Vagina (tissue), 2 donors: ENCODE measurements around the gene IL16. TPM values are rescaled to one million over a fixed set of nuclear protein-coding genes. Genes with fewer than 3 reads are reported as not detected.

Experiments used
- DNase-seq, 2 donors: peaks; one replicate each; pipeline ENCODE4 v3.0.0-alpha.2; 2017; ENCODE audit errors: extremely low spot score in 2 of 2
- H3K27ac ChIP-seq: fragments of 200-600 bp; sonication (generic); one replicate; pipeline ENCODE4 v1.5.1; 2019
- H3K27me3 ChIP-seq: fragments of 200-600 bp; sonication (generic); one replicate; pipeline ENCODE4 v1.5.1; 2019
- H3K36me3 ChIP-seq, 2 donors: fragments of 200-600 bp; sonication (generic); one replicate each; pipeline ENCODE4 v1.5.1; 2017 to 2019
- H3K4me1 ChIP-seq: fragments of 200-600 bp; sonication (generic); one replicate; pipeline ENCODE4 v1.5.1; 2019
- H3K4me3 ChIP-seq, 2 donors: fragments of 200-600 bp; sonication (generic); 1 replicate in 1 of 2; 2 replicates in 1 of 2; pipeline ENCODE4 v1.5.1; 2016 to 2019
- H3K9me3 ChIP-seq: fragments of 200-600 bp; sonication (generic); one replicate; pipeline ENCODE4 v1.5.1; 2019
- CTCF ChIP-seq, 3 experiments: fragments of 450-650 bp in 2 of 3; fragments of 200-600 bp in 1 of 3; sonication (generic) in 1 of 3; IDR thresholded peaks; one replicate each; pipeline ENCODE4 v1.5.1; 2017 to 2019; ENCODE audit warnings: antibody characterized with exemption in 3 of 3, mild to moderate bottlenecking in 2 of 3, moderate library complexity in 2 of 3
- POLR2A ChIP-seq, 2 donors: fragments of 450-650 bp; IDR thresholded peaks; one replicate each; pipeline ENCODE4 v1.6.1; 2017; ENCODE audit warnings: antibody characterized with exemption in 2 of 2, mild to moderate bottlenecking in 2 of 2, moderate library complexity in 2 of 2
- POLR2AphosphoS5 ChIP-seq, 2 donors: sonication (generic); formaldehyde crosslinking; IDR thresholded peaks; one replicate each; pipeline ENCODE4 v1.9.0; 2017; ENCODE audit warnings: antibody characterized with exemption in 2 of 2, mild to moderate bottlenecking in 2 of 2, low read depth in 1 of 2; ENCODE audit not compliant: insufficient read depth in 1 of 2
- intact Hi-C: fragments of 100-400 bp; cut with DNase I; formaldehyde crosslinking; loops from one replicate; pipeline ENCODE4 v1.15.1; 2023
- total RNA-seq: library from RNA; depleted of rRNA; stranded (reverse); fragments of >200 nt; gene quantifications from one replicate; pipeline ENCODE4 v1.2.3, GENCODE V29; 2016

IL16 gene
- total RNA-seq, 1 donor from 2014 or later = 19.9 TPM

DNA sequence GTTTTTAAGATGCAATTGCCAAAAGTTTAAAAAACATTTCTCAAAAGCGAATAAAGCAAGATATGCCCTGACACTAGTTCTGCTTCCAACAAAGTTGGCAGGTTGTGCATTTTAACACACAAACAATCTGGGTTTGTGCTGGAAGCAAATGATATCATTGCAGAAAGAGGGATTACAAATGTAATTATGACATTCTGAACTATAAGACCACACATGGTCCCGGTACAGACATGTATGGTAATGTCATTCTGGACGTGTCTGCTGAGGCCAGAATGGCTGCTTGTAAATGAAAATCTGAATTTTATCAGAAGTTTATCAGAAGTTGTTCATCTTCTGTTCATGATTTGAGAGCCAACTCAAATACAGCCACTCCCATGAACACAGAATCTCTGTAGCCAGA lies 166.6 kb downstream of the IL16 start:
- H3K27ac ChIP-seq = peak overlapping the region; percentile 20
- H3K4me1 ChIP-seq = no peaks in the 10 kb centered on the region
- H3K36me3 ChIP-seq = no peaks in the 10 kb centered on the region
- DNase-seq = no peak
- intact Hi-C loops = no loop called here
- H3K9me3 ChIP-seq = no peaks in the 10 kb centered on the region
- no peak for TF ChIP-seq POLR2A (IDR thresholded peaks at IDR 0.05)
- TF ChIP-seq POLR2AphosphoS5 (IDR thresholded peaks at IDR 0.05; ENCODE audit: insufficient read depth in 1 of 2, low read depth in 1 of 2) = no peak
- TF ChIP-seq CTCF (IDR thresholded peaks at IDR 0.05) = no peak
- H3K27me3 ChIP-seq = no peaks in the 10 kb centered on the region
- H3K4me3 ChIP-seq = no peak overlapping the region

Other genes with a start within 250 kb of the IL16 start
- gene MESD, start 207.1 kb upstream of the IL16 start, total RNA-seq = 17.9 TPM
- 28.0 TPM for gene TLNRD1, start 196.0 kb upstream of the IL16 start, total RNA-seq
- gene CFAP161, start 62.6 kb upstream of the IL16 start, total RNA-seq = 8.6 TPM
- 28.0 TPM for gene STARD5, start 127.3 kb downstream of the IL16 start, total RNA-seq
- gene TMC3, start 177.3 kb downstream of the IL16 start, total RNA-seq = 2.7 TPM